A673 (cell line): ENCODE measurements around the gene CATSPER4.

ENCODE experiments used
- CTCF ChIP-seq: fragments of 300-800, 200-600 bp; sonication (generic); conservative IDR thresholded peaks from 2 replicates; pipeline ENCODE4 v1.5.1; 2017; ENCODE audit warnings: low read depth, mild to moderate bottlenecking, antibody characterized with exemption, low read length, moderate library complexity, mixed read lengths
- EZH2 ChIP-seq: fragments of 200-600 bp; sonication (generic); IDR thresholded peaks from 2 replicates; pipeline ENCODE4 v1.6.1; 2017; ENCODE audit warnings: borderline replicate concordance, low read depth, mild to moderate bottlenecking, mixed read lengths, antibody characterized with exemption, low read length; ENCODE audit not compliant: poor library complexity, severe bottlenecking

GRCh38 chr1:26239936-26240335, 49.5 kb downstream of the CATSPER4 start:
- TF ChIP-seq EZH2 (no peak), CTCF (no peak)
